Measurements from ENCODE around the gene TSSK3. TPM values are rescaled to one million over a fixed set of nuclear protein-coding genes. Genes with fewer than 3 reads are reported as not detected.

The TSSK3 gene, protein sequence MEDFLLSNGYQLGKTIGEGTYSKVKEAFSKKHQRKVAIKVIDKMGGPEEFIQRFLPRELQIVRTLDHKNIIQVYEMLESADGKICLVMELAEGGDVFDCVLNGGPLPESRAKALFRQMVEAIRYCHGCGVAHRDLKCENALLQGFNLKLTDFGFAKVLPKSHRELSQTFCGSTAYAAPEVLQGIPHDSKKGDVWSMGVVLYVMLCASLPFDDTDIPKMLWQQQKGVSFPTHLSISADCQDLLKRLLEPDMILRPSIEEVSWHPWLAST
- total RNA-seq (2014; rRNA removed; shearing (Covaris generic)): 0.12 and 0.39 TPM in 2 replicates

DNA sequence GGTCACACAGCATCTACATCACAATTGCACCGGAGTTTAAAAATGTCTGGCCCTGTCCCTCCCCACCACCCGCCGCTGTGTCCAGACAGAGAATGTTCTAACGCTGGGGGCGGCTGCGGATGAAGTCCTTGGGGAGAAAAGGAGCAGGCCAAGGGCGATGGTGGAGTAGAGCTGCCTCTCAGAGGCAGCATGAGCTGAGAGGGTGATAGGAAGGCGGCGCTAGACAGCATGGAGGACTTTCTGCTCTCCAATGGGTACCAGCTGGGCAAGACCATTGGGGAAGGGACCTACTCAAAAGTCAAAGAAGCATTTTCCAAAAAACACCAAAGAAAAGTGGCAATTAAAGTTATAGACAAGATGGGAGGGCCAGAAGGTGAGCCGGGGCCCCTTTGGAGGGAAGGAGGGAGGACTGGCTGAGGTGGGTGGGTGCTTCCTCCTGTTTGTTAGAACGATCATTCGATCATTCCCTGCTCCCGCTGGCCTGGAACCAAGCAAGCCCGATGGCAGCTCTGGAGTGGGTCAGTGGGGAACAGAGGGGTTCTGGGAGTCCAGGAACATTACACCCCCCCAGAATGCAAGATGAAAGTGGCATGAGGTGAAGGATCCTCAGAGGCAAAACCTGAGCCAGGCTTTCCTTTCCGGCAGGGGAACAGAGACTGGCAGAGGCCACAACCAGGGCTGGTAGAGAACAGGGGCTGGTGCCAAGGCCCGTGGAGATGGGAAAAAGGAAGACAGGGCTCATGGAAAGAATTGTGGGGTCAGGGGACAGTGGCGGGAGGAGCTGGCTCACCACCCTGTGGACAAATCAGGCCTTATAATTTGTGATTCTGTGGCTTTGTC lies at the start of gene TSSK3, which contains the start of gene FAM229A:
Gene TSSK3 (plus strand): TSS at position 66 of the 840 bp plus-strand sequence. CDS start 163 bp downstream, at position 229.
Gene FAM229A (minus strand): TSS at position 12 of the 840 bp plus-strand sequence. CDS start 394 bp downstream, outside the sequence.
- no peak for DNase-seq (ENCODE audit: low read depth)

DNA sequence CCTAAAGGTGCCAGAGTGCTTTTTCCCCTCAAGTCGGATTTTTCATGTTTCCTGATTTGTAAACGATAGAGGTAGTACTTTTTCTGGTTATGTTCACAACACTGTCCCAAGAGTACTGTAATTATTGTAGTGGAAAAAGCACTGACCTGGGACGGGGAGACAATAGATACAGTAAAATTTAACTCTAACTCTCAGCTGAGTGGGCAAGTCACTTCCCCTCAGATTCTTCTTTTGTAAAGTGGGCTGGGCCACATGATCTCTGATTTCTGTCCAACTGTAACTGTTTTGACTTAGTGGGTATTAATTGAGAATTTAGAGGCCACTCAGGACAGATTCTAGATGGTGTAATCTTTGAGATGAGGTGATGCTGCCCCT lies 45.4 kb upstream of the TSSK3 start:
- no peak for DNase-seq (ENCODE audit: low read depth)

DNA sequence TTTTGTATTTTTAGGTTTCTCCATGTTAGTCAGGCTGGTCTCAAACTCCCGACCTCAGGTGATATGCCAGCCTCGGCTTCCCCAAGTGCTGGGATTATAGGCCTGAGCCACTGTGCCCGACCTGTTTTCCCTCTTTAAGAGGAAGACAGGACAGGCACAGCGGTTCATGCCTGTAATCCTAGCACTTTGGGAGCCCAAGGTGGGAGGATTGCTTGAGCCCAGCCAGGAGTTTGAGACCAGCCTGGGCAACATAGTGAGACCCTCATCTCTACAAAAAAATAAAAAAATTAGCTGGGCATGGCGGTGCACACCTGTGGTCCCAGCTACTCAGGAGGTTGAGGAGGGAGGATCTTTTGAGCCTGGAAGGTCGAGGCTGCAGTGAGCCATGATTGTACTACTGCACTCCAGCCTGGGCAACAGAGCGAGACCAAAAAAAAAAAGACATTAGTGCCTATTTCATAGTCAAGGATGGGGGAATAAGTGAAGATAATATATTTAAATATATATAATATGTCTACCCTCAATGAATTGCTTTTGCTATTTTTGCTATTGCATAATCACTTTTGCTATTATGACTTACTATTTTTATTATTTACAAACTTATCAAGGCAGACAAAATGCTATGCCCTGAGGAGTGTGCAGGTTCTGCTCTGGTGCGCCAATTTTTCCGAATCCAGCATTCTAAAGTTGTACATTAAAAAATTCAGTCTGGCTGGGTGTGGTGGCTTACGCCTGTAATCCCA lies 44.0 kb upstream of the TSSK3 start:
- no peak for DNase-seq (ENCODE audit: low read depth)

DNA sequence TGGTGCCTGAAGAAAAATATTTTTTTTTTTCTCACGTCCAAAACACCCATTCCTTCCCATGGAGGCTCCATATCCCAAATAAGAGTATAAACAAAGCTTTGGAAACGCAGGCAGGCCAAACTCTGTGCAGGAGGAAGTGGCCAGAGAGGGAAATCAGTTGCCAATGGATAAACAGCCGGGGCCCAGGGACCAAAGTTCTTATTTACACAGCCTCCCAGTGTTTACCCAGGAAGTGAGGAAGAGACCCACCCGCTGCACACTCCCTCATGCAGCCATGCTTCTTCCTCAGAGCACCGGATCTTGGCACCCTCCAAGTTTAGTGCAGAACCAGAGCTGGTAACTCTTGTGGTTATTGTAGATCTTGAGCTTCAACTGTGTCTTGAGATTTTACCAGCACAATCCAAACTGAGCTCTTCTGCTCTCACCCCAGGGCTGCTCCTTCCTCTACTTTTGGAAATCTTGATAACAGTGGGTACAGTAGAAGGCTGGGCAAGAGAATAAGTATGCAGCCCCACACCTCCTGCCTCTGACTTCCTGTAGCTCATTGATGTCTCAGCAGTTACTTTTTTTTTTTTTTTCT lies 40.5 kb upstream of the TSSK3 start:
- DNase-seq (ENCODE audit: low read depth): no peak

DNA sequence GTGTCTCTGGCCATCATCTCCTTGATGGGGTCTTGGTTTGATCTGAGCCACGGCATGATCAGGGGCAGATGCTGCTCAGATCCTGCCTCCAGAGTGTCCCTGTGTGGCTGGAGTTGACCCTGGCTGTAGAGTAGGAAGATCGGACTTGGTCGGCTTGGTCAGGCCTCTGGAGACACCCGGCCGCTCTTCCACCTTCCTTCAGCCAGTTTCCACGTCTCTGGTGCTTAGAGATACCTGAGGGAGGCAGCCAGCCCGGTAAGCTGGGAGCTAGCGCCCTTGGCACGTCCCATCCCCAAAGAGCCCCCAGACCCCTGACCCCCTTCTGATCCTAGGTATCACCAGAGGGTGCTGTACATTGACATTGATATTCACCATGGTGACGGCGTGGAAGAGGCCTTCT lies 35.1 kb upstream of the TSSK3 start:
- no peak for DNase-seq (ENCODE audit: low read depth)

DNA sequence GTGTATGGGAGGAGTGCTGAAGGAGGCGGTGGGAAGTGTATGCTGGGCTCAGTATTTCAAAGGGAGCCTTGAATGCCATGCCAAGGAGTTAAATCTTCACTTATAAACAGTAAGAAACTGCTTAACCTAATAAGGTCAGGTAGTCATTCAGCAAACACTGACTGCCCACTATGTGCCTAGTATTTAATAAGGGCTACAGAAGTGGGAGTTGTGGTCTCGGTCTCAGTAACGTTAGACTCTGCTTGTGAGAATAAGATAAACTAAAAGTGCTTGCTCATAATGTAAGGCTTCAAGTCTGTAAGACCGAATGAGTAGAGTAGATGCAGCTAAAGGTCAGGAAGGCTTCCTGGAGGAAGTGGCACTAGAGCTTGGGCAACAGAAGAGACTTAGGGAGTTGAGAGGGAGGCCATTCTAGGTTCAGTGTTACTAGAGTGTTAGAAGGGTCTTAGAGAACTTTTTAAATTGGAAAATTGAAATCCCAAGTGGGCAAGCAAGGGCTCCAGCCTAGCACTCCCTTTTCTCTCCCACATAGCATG lies 32.3 kb upstream of the TSSK3 start:
- no peak for DNase-seq (ENCODE audit: low read depth)

DNA sequence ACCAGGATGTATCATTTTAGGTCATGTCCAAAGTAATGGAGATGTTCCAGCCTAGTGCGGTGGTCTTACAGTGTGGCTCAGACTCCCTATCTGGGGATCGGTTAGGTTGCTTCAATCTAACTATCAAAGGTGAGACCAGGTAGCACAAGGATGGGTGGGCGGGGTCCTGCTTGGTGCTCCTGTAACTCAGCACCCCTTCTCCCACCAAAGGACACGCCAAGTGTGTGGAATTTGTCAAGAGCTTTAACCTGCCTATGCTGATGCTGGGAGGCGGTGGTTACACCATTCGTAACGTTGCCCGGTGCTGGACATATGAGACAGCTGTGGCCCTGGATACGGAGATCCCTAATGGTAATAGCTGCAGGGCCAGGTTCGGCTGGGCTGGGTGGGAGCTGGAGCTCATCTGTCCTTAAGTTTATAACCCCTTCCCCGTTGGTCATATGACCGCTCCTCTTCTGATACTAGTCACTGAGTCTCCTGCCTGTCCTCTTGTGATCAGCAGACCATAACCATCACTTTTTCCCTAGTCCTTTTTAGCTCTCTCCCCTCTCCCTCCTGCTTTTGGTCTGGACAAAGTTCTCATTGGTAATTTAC lies 31.7 kb upstream of the TSSK3 start:
- no peak for DNase-seq (ENCODE audit: low read depth)

DNA sequence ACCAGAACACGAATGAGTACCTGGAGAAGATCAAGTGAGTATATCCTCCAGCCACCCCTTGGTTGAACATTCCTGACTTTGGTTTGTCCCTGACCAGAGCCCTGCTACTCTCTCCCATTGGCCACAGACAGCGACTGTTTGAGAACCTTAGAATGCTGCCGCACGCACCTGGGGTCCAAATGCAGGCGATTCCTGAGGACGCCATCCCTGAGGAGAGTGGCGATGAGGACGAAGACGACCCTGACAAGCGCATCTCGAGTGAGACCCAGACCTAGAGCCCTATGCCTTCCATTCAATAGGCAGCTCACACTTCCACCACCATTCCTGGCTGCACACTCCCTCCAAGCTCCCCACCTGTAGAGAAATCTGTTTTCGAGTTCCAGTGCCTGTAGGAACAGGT lies 30.8 kb upstream of the TSSK3 start:
- no peak for DNase-seq (ENCODE audit: low read depth)

DNA sequence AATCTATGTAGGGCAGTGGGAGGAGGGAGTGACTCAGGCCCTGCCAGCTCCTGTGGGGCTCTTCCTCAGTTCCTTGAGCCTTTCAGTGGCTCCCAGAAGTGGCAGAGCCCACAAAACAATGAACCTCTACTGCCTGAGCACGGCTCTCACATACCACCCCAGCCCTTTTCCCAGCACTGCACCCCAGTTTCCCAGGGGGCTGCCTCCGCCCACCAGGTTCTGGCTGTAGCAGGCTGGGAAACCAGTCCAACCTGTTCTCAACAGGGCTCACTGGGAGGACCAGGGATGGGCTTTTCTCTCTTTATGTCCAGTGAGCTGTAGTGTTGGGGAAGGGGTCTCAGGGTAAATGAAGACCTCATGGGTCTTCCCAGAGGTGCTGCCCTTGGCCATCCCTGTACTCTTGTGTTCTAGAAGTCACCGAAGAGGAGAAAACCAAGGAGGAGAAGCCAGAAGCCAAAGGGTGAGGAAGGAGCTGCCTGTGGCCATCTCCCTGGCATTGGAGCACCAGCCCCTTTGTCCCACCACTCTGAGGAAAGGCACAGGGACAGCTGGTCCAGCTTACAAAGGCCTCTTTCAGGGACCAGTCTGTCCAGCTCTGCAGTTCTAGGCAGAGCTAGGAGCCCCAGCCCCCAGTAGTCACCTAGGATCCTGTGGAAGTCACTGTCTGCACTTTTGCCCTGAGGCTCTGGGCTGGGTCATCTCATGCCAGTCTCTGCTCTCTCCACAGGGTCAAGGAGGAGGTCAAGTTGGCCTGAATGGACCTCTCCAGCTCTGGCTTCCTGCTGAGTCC lies 29.9 kb upstream of the TSSK3 start:
- DNase-seq (ENCODE audit: low read depth): peak; percentile 43

DNA sequence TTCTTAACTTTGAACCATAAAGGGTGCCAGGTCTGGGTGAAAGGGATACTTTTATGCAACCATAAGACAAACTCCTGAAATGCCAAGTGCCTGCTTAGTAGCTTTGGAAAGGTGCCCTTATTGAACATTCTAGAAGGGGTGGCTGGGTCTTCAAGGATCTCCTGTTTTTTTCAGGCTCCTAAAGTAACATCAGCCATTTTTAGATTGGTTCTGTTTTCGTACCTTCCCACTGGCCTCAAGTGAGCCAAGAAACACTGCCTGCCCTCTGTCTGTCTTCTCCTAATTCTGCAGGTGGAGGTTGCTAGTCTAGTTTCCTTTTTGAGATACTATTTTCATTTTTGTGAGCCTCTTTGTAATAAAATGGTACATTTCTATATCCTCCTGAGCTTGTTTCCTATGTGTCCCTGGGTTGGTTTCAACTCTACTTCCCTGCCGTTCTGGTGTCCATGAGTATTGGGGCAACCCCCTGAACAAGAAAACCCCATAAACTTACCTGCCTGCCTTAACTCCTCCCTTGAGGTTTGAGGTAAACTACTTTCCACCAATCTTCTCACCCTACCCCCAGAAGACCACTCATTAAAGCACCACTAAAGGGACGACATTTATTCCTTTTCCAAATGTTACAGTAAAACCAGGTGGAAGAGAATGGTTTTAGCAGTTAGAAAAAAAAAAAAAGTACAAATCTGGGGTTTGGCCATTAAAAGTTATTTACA lies 28.9 kb upstream of the TSSK3 start:
- no peak for DNase-seq (ENCODE audit: low read depth)

DNA sequence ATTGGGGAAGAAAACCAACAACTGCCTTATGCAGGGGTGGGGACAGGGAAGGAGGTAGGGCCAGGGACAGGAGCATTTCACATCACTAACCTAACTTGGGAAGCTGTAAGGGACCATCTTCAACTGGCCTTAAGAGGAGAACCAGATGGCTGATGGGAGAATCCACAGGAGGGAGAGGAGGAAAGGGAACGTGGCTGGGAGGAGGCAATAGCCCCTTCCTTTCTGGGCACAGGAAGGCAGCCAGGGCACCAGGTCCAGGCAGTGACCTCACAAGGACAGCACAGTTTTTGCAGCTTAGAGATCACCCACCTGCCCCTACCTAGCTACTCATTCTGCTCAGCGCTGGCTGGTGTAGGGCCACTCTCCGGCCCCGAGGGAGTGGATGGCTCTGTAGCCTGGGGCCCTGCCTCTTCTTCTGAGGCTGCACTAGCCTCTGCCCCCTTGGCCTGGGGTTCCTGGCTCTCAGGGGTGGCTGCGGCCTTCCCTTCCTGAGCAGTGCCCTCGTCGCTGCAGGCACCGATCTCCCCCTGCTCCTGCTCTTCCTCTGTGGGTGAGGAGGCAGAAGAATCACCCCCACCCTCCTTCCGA lies 28.0 kb upstream of the TSSK3 start:
- no peak for DNase-seq (ENCODE audit: low read depth)

DNA sequence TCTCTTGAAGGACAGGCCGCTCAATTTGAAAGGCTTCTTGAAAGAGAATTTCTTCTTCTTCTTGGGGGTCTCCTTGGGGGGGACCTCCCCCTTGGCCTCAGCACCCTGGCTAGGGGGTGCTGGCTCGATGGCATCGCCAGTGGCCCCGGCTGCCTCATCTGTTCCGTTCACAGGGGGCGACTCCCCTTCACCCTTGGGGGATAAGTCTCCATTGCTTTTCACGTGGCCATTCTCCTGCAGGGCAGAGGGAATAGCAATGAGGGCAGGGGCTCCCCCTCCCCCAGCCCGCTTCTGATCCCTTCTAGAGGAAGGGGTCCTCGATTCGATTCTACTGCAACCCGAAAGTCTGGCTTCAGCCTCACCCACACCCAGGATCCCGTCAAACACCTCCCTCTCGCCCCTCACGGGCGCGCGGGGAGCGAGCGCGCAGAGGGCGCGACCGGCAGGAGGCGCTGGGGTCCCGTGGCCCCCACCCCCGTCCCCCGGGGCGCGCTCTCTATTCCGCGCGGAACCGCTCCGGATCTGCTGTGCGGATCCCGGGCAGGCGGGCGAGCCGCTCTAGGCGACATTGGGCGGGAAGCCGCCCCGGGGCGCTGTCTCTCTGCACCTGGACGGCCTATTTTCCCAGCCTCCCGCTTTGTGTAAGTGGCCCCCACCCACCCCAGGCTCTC lies 27.3 kb upstream of the TSSK3 start:
- DNase-seq (ENCODE audit: low read depth): peak; percentile 45

DNA sequence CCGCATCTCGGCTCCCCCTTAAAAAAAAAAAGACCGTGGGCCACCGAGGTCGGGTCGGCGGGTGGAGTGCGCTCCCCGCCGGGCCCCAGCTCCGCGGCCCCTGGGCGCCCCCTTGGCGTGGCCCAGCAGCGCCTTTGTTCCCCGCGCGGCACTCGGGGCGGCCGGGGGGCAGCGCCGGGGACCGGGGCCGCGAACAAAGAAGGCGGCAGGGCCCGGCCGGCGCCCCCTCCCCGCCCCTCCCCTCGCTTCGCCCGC lies 26.9 kb upstream of the TSSK3 start:
- DNase-seq (ENCODE audit: low read depth): no peak

DNA sequence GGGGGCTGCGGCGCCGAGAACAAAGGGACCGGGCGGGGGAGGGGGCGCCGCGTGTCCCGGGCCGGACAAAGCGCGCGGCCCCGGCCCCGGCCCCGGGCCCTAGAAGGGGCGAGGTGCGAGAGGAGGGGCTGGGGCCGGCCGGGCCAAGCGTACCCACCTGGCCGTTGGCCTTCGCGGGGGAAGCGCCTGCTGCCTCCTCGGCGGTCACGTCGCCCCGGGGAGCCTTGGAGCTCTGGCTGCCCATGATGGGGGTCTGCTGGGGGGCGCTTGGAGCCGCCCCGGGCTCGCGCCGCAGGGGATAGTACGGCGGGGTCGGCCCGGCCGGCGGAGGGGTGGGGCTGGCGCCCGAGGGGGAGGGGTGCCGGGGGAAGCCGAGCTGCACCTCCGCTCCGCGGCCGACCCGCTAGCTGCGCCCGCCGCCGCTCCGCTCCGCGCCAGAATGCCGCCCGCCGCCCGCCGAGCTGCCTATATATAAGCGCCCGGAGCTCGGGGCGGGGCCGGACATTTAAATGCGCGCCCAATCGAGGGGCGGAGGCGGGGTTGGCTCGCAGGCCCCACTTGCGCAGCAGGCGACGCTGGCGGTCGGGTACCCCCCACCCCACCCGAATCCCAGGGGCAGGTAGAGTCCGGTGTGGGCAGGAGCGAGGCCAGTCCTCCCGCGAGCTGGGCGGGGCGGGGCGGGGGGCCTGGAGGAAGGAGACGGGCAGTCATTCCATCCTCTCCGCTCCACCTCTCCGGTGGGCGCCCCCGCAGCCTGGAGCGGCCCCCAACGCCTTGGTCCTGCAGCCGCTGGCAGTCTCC lies 26.3 kb upstream of the TSSK3 start, which contains the start of gene MARCKSL1:
Gene MARCKSL1 (minus strand): TSS at position 444 of the 801 bp plus-strand sequence. CDS start 200 bp downstream, at position 244.
- DNase-seq (ENCODE audit: low read depth): peak; percentile 66

DNA sequence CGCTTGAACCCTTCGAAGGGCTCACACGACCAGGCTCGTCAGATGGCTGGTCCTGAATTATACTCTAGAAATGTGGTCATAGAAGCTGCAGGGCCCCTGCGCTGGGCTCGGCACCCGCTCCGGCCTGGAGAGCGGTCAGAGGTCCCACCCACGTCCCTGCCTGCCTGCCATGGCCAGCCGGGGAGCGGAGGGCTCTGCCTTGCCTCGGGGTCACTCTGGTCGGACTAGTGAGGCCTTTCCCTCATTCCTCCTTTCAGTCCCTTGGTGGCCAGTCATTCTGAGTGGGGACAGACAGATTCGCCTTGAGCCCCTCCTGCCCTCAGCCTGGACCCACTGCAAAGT lies 25.8 kb upstream of the TSSK3 start:
- no peak for DNase-seq (ENCODE audit: low read depth)

DNA sequence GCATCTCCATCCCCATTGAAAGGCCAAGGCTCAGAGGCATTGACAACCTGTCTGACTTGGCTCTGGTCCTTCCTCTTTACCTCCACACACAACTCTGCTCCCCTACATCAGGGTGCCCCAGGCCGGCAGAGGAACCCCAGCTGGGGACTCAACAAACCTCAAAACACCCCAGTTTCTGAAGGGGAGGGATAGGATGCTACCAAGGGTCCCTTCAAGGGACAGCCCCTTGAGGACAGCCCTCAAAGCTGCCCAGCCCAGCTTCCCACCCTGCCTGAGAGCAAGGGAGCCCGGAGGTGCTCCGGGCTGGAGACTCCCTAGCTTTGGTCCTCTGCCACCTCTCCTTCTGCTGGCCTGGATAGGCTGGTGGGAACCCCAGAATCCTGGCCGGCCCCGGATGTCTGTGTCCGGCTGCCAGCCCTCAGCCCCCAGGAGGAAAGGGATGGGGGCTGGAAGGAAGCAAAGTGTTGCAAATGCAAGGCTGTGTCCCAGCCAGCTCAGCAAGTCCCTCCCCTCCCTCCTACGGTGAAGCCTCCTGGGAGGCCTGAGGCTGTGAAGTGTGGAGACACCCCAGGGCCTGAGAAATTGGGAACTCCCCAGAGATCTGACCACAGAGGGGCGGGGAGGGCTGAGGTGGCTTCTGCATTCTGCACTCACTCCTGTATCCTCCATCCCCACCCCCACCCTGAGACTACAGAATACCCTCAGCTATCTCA lies 25.2 kb upstream of the TSSK3 start:
- DNase-seq (ENCODE audit: low read depth): peak; percentile 64

DNA sequence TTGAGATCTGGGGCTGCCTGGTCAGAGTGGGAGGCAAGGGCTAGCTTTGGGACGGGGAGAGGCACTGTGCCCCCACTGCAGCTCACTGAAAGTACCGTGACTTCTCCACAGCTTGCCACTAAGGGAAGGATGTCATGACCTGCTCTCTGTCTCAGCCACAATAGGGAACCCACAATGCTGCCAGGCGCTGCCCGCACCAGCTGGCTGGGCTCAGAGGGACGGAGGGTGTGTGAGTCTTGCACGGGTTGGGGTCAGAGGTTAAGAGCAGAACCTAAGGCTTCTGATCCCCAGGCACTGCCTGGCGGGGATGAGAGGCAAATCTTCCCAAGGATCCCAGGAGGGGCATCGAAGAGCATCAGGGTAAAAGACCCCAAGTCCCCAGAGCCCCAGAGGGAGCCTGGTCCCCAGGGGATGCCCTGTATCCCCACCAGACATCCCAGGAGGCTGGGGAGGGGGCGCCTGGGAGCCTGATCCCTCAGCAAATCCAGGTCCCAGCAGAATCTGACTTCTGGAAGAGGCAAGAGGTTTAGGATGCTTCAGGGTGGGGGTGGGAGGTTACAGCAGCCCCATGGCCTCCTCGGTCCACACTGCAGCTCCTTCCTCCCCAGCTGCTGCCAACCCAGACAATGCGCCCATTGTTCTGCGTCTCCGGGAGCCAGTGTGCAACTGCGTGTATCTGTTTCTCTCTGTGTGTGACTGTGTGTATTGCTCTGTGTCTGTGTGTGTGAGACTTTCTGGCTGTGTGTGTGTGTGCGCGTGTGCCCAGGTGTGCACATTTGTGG lies 24.3 kb upstream of the TSSK3 start:
- peak; percentile 74 for DNase-seq (ENCODE audit: low read depth)
